ENCODE data around the gene SRGN.
A peak's percentile ranks its signal among the peaks of the same experiment; 100 is the strongest.
"Not testable (repeated sequence)": the region's sequence is repeated elsewhere in the genome, so short reads cannot be mapped to it uniquely, and the experiment has no call there.

Gene SRGN

GRCh38 chr10:69087590-69088470, at the start of gene SRGN:
Gene SRGN, plus strand, starts transcription at chr10:69088103. Its CDS starts 55 bp downstream, at chr10:69088158.
- DNase-seq (ENCODE audit: low spot score) (no peak), FAIRE-seq (no peak)

- not testable (repeated sequence) for FAIRE-seq; DNase-seq (ENCODE audit: low spot score)
Measured at GRCh38 chr10:69040904-69041303, 47.0 kb upstream of the SRGN start.

GRCh38 chr10:69042417-69042816, 45.5 kb upstream of the SRGN start:
- no peak for DNase-seq (ENCODE audit: low spot score)
- no peak for FAIRE-seq

- no peak for FAIRE-seq
- DNase-seq (ENCODE audit: low spot score) = no peak
Measured at GRCh38 chr10:69042838-69043237, 45.1 kb upstream of the SRGN start.

- no peak for FAIRE-seq
- no peak for DNase-seq (ENCODE audit: low spot score)
Measured at GRCh38 chr10:69043931-69044531, 43.9 kb upstream of the SRGN start.

GRCh38 chr10:69044546-69044945, 43.4 kb upstream of the SRGN start:
- no peak for FAIRE-seq

GRCh38 chr10:69045441-69046300, 42.2 kb upstream of the SRGN start:
- DNase-seq (ENCODE audit: low spot score) (peak; percentile 24), FAIRE-seq (no peak)

More at GRCh38 chr10:69044546-69044945, 43.4 kb upstream of the SRGN start:
- DNase-seq (ENCODE audit: low spot score) = no peak

- no peak for DNase-seq (ENCODE audit: low spot score)
- no peak for FAIRE-seq
Measured at GRCh38 chr10:69047111-69047832, 40.6 kb upstream of the SRGN start.

- no peak for DNase-seq (ENCODE audit: low spot score)
- no peak for FAIRE-seq
Measured at GRCh38 chr10:69048103-69048502, 39.8 kb upstream of the SRGN start.

GRCh38 chr10:69049566-69049961, 38.3 kb upstream of the SRGN start:
- no peak for FAIRE-seq
- no peak for DNase-seq (ENCODE audit: low spot score)

GRCh38 chr10:69051303-69051702, 36.6 kb upstream of the SRGN start:
- FAIRE-seq (no peak), DNase-seq (ENCODE audit: low spot score) (peak; percentile 36)

- no peak for DNase-seq (ENCODE audit: low spot score)
- no peak for FAIRE-seq
Measured at GRCh38 chr10:69051710-69052487, 36.0 kb upstream of the SRGN start.

- DNase-seq (ENCODE audit: low spot score) (no peak), FAIRE-seq (no peak)
Measured at GRCh38 chr10:69052736-69053135, 35.2 kb upstream of the SRGN start.

- DNase-seq (ENCODE audit: low spot score) (no peak), FAIRE-seq (no peak)
Measured at GRCh38 chr10:69055241-69055640, 32.7 kb upstream of the SRGN start.

GRCh38 chr10:69056129-69056528, 31.8 kb upstream of the SRGN start:
- FAIRE-seq (no peak), DNase-seq (ENCODE audit: low spot score) (no peak)

- FAIRE-seq (no peak), DNase-seq (ENCODE audit: low spot score) (peak; percentile 57)
Measured at GRCh38 chr10:69056536-69057260, 31.2 kb upstream of the SRGN start.

GRCh38 chr10:69057261-69057950, 30.5 kb upstream of the SRGN start:
- DNase-seq (ENCODE audit: low spot score) = no peak
- FAIRE-seq = no peak

GRCh38 chr10:69057951-69058297, 30.0 kb upstream of the SRGN start:
- DNase-seq (ENCODE audit: low spot score) = peak; percentile 93
- FAIRE-seq = peak; percentile 76

GRCh38 chr10:69060127-69060798, 27.6 kb upstream of the SRGN start:
- no peak for FAIRE-seq
- no peak for DNase-seq (ENCODE audit: low spot score)
